Measurements from ENCODE around the gene PCK2. TPM values are rescaled to one million over a fixed set of nuclear protein-coding genes. Genes with fewer than 3 reads are reported as not detected.

Gene PCK2
- polyA plus RNA-seq, 2 of the 4 experiments (the other 2 are of a cell fraction), result 16.9 to 60.2 TPM

DNA sequence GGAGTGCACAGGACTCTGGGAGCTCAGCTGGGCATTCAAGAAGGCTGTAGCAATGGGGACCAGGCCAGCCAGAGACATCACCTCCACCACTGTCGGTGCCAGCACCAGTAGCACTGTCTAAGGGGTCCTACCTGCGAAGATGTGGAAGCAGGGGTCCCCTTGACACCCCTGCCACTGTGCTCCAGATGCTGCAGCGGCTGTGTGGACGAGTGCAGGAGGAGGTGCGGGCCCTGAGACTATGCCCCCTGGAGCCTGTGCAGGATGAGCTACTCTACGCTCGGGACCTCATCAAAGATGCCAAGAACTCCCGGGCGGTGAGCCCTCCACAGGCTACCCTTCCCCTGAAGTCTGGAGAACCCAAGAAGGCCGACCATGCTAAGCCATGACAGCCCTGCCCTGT is 33.7 kb upstream of the PCK2 start:
- FAIRE-seq, result no peak
- Histone ChIP-seq H3K27ac (no peak overlapping the region), H3K4me2 (no peak overlapping the region), H3K4me3 (no peak overlapping the region), H3K4me1 (no peaks in the 10 kb centered on the region), H3K9me3 (no peaks in the 10 kb centered on the region)
- 64% methylated on average over 10 of the region's 10 CpGs for WGBS (ENCODE audit: missing lambda C conversion rate)
- CTCF ChIA-PET, result interaction anchor here (1.2 to 15.8 kb wide), 8 partner anchors 11 to 100 kb away, joined by 3 to 405 read pairs (median 57); partner anchors contain the start of genes CPNE6, IRF9 and PCK2
- TF ChIP-seq, protein P1, sequence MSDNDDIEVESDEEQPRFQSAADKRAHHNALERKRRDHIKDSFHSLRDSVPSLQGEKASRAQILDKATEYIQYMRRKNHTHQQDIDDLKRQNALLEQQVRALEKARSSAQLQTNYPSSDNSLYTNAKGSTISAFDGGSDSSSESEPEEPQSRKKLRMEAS (IDR thresholded peaks at IDR 0.05), result no peak
- TF ChIP-seq NFE2L2 (conservative IDR thresholded peaks at IDR 0.05; ENCODE audit: low read length) (no peak), PHF8 (IDR thresholded peaks at IDR 0.05; ENCODE audit: borderline replicate concordance, low read depth) (no peak), POLR2A (IDR thresholded peaks at IDR 0.05; ENCODE audit: low read length) (no peak), ZC3H11A (IDR thresholded peaks at IDR 0.05) (no peak), HDAC2 (IDR thresholded peaks at IDR 0.05) (no peak), CEBPB (IDR thresholded peaks at IDR 0.05) (no peak)
- TF ChIP-seq, protein P2, sequence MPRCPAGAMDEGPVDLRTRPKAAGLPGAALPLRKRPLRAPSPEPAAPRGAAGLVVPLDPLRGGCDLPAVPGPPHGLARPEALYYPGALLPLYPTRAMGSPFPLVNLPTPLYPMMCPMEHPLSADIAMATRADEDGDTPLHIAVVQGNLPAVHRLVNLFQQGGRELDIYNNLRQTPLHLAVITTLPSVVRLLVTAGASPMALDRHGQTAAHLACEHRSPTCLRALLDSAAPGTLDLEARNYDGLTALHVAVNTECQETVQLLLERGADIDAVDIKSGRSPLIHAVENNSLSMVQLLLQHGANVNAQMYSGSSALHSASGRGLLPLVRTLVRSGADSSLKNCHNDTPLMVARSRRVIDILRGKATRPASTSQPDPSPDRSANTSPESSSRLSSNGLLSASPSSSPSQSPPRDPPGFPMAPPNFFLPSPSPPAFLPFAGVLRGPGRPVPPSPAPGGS (IDR thresholded peaks at IDR 0.05), result no peak
- TF ChIP-seq, protein P3, sequence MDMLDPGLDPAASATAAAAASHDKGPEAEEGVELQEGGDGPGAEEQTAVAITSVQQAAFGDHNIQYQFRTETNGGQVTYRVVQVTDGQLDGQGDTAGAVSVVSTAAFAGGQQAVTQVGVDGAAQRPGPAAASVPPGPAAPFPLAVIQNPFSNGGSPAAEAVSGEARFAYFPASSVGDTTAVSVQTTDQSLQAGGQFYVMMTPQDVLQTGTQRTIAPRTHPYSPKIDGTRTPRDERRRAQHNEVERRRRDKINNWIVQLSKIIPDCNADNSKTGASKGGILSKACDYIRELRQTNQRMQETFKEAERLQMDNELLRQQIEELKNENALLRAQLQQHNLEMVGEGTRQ (IDR thresholded peaks at IDR 0.05), result no peak
- TF ChIP-seq, protein P4, sequence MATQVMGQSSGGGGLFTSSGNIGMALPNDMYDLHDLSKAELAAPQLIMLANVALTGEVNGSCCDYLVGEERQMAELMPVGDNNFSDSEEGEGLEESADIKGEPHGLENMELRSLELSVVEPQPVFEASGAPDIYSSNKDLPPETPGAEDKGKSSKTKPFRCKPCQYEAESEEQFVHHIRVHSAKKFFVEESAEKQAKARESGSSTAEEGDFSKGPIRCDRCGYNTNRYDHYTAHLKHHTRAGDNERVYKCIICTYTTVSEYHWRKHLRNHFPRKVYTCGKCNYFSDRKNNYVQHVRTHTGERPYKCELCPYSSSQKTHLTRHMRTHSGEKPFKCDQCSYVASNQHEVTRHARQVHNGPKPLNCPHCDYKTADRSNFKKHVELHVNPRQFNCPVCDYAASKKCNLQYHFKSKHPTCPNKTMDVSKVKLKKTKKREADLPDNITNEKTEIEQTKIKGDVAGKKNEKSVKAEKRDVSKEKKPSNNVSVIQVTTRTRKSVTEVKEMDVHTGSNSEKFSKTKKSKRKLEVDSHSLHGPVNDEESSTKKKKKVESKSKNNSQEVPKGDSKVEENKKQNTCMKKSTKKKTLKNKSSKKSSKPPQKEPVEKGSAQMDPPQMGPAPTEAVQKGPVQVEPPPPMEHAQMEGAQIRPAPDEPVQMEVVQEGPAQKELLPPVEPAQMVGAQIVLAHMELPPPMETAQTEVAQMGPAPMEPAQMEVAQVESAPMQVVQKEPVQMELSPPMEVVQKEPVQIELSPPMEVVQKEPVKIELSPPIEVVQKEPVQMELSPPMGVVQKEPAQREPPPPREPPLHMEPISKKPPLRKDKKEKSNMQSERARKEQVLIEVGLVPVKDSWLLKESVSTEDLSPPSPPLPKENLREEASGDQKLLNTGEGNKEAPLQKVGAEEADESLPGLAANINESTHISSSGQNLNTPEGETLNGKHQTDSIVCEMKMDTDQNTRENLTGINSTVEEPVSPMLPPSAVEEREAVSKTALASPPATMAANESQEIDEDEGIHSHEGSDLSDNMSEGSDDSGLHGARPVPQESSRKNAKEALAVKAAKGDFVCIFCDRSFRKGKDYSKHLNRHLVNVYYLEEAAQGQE (IDR thresholded peaks at IDR 0.05), result no peak
- TF ChIP-seq, protein P5, sequence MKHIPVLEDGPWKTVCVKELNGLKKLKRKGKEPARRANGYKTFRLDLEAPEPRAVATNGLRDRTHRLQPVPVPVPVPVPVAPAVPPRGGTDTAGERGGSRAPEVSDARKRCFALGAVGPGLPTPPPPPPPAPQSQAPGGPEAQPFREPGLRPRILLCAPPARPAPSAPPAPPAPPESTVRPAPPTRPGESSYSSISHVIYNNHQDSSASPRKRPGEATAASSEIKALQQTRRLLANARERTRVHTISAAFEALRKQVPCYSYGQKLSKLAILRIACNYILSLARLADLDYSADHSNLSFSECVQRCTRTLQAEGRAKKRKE (CRISPR knock-in tag; IDR thresholded peaks at IDR 0.05; ENCODE audit: low read depth), result no peak
- POLR2A ChIA-PET, result no interaction called here
- no peak for DNase-seq (ENCODE audit: low read depth in 1 of 2, low spot score in 1 of 2)
- ATAC-seq, result no peak

DNA sequence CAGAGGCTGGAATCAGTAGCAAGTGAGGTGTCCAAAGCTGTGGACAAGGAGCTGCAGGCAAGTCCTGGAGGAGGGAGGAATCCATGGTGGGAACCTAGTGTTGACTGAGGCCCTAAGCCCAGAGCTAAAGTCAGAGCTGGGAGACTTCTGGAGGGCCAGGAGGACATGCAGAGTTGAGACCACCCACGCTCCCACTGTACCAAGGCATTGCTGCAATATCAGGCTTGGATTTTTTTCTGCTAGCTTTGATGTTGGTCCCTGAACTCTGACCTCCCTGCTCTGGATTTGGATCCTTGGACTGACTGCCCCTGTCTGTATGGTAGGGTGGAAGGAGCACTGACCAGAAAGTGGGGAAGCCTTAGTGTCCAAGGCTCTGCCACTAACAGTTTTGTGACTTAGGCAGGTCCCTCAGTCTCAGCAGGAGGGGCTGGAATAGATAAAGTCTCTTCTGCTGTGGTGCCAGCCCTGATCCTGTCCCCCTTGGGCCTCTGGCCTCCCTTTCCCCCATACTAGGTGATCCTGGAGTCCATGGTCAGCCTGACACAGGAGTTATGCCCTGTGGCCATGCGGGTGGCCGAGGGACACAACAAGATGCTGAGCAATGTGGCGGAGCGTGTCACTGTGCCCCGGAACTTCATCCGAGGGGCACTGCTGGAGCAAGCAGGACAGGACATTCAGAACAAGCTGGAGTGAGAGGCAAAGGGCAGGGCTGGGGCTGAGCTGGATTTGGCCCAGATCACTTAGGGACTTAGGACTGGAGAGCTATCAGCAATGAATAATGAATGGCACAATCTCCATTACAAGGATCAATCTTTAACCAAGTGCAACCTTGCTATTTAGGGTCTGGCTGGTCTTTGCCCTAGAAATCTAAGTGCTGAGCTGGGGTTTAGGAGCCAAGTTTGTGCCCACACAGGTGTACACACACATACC is 32.9 kb upstream of the PCK2 start:
- H3K4me2 ChIP-seq, result no peak overlapping the region
- H3K9me3 ChIP-seq, result no peaks in the 10 kb centered on the region
- no peak for DNase-seq (ENCODE audit: low read depth in 1 of 2, low spot score in 1 of 2)
- ChIA-PET CTCF (interaction anchor here (0.9 to 15.8 kb wide), 9 partner anchors 9 to 235 kb away, joined by 3 to 405 read pairs (median 5); partner anchors contain the start of genes CPNE6, IRF9 and PCK2), POLR2A (no interaction called here)
- H3K27ac ChIP-seq, result no peak overlapping the region
- no peak overlapping the region for H3K4me3 ChIP-seq
- 72% methylated on average over 7 of the region's 7 CpGs for WGBS (ENCODE audit: missing lambda C conversion rate)
- H3K4me1 ChIP-seq, result no peaks in the 10 kb centered on the region
- ATAC-seq, result no peak
- FAIRE-seq, result no peak
- TF ChIP-seq KDM1A (IDR thresholded peaks at IDR 0.05; ENCODE audit: low read depth) (no peak), HOXA7 (CRISPR knock-in tag; IDR thresholded peaks at IDR 0.05) (no peak), RARB (CRISPR knock-in tag; IDR thresholded peaks at IDR 0.05) (no peak), TFCP2L1 (CRISPR knock-in tag; IDR thresholded peaks at IDR 0.05) (no peak), ZC3H11A (IDR thresholded peaks at IDR 0.05) (no peak), JUNB (IDR thresholded peaks at IDR 0.05) (no peak), MYC (IDR thresholded peaks at IDR 0.05; ENCODE audit: borderline replicate concordance, low read length) (no peak), POLR2AphosphoS2 (conservative IDR thresholded peaks at IDR 0.05; ENCODE audit: low read length) (no peak), GATA3 (IDR thresholded peaks at IDR 0.05; ENCODE audit: borderline replicate concordance) (no peak), CHD2 (IDR thresholded peaks at IDR 0.05; ENCODE audit: low read length, partially characterized antibody) (no peak), CEBPB (IDR thresholded peaks at IDR 0.05) (no peak), FOXS1 (CRISPR knock-in tag; IDR thresholded peaks at IDR 0.05) (no peak), NPAS2 (CRISPR knock-in tag; IDR thresholded peaks at IDR 0.05; ENCODE audit: borderline replicate concordance) (no peak), NFE2L2 (conservative IDR thresholded peaks at IDR 0.05; ENCODE audit: low read length) (no peak), RNF2 (IDR thresholded peaks at IDR 0.05; ENCODE audit: borderline replicate concordance, low read depth) (no peak)
- TF ChIP-seq, protein P6, sequence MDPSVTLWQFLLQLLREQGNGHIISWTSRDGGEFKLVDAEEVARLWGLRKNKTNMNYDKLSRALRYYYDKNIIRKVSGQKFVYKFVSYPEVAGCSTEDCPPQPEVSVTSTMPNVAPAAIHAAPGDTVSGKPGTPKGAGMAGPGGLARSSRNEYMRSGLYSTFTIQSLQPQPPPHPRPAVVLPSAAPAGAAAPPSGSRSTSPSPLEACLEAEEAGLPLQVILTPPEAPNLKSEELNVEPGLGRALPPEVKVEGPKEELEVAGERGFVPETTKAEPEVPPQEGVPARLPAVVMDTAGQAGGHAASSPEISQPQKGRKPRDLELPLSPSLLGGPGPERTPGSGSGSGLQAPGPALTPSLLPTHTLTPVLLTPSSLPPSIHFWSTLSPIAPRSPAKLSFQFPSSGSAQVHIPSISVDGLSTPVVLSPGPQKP (IDR thresholded peaks at IDR 0.05; ENCODE audit: low read depth, low read length), result no peak
- TF ChIP-seq, protein P7, sequence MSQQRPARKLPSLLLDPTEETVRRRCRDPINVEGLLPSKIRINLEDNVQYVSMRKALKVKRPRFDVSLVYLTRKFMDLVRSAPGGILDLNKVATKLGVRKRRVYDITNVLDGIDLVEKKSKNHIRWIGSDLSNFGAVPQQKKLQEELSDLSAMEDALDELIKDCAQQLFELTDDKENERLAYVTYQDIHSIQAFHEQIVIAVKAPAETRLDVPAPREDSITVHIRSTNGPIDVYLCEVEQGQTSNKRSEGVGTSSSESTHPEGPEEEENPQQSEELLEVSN (IDR thresholded peaks at IDR 0.05; ENCODE audit: borderline replicate concordance, low read depth), result no peak

Measured in A549 (cell line).